Skin epidermis (tissue), 12 donors: ENCODE results near the gene ANKRD50.
A peak's percentile ranks its signal among the peaks of the same experiment; 100 is the strongest.

Source experiments
- H3K27ac ChIP-seq, 21 experiments: fragments of 200-600 bp; sonication (generic) in 11 of 21; one replicate each; pipeline ENCODE4 v1.5.0; 2020; ENCODE audit warnings: mild to moderate bottlenecking in 3 of 21, inconsistent platforms in 2 of 21, moderate library complexity in 2 of 21
- H3K4me3 ChIP-seq, 7 experiments: fragments of 200-600 bp; sonication (generic) in 2 of 7; one replicate each; pipeline ENCODE4 v1.5.0; 2020; ENCODE audit warnings: inconsistent platforms in 2 of 7, mild to moderate bottlenecking in 2 of 7, moderate library complexity in 1 of 7

Gene ANKRD50

GRCh38 chr4:124710015-124710741 is 2.4 kb downstream of the ANKRD50 start:
- Histone ChIP-seq H3K27ac (peak overlapping the region in 2 of 21 experiments; percentile 1 to 98), H3K4me3 (peak overlapping the region in 5 of 7 experiments; percentile 62 to 97 (median 83))

GRCh38 chr4:124708517-124709300 is 3.8 kb downstream of the ANKRD50 start:
- H3K27ac ChIP-seq: no peak overlapping the region
- H3K4me3 ChIP-seq: no peak overlapping the region

GRCh38 chr4:124705393-124705792 is 7.1 kb downstream of the ANKRD50 start:
- Histone ChIP-seq H3K4me3 (no peak overlapping the region), H3K27ac (no peak overlapping the region)

GRCh38 chr4:124703154-124703553 is 9.4 kb downstream of the ANKRD50 start:
- Histone ChIP-seq H3K27ac (no peak overlapping the region), H3K4me3 (no peak overlapping the region)

GRCh38 chr4:124697441-124697840 is 15.1 kb downstream of the ANKRD50 start:
- H3K4me3 ChIP-seq: no peak overlapping the region
- no peak overlapping the region for H3K27ac ChIP-seq

- H3K27ac ChIP-seq: no peak overlapping the region
- no peak overlapping the region for H3K4me3 ChIP-seq
These were observed 16.4 kb downstream of the ANKRD50 start for GRCh38 chr4:124696182-124696581.

- no peak overlapping the region for H3K27ac ChIP-seq
- H3K4me3 ChIP-seq: no peak overlapping the region
These were observed 17.5 kb downstream of the ANKRD50 start for GRCh38 chr4:124694946-124695598.

- Histone ChIP-seq H3K4me3 (no peak overlapping the region), H3K27ac (no peak overlapping the region)
These were observed 18.2 kb downstream of the ANKRD50 start for GRCh38 chr4:124694306-124694705.

- no peak overlapping the region for H3K27ac ChIP-seq
- no peak overlapping the region for H3K4me3 ChIP-seq
These were observed 20.7 kb downstream of the ANKRD50 start for GRCh38 chr4:124691801-124692200.

GRCh38 chr4:124686279-124686678 is 26.3 kb downstream of the ANKRD50 start:
- H3K27ac ChIP-seq: no peak overlapping the region
- H3K4me3 ChIP-seq: no peak overlapping the region

GRCh38 chr4:124685851-124686250 is 26.7 kb downstream of the ANKRD50 start:
- Histone ChIP-seq H3K4me3 (no peak overlapping the region), H3K27ac (no peak overlapping the region)

- no peak overlapping the region for H3K27ac ChIP-seq
- H3K4me3 ChIP-seq: no peak overlapping the region
These were observed 28.2 kb downstream of the ANKRD50 start for GRCh38 chr4:124684301-124684700.

GRCh38 chr4:124682384-124682783 is 30.1 kb downstream of the ANKRD50 start:
- no peak overlapping the region for H3K27ac ChIP-seq
- H3K4me3 ChIP-seq: no peak overlapping the region

GRCh38 chr4:124666496-124666895 is 46.0 kb downstream of the ANKRD50 start:
- H3K4me3 ChIP-seq: no peak overlapping the region
- no peak overlapping the region for H3K27ac ChIP-seq

- H3K27ac ChIP-seq: no peak overlapping the region
- H3K4me3 ChIP-seq: no peak overlapping the region
These were observed 53.7 kb downstream of the ANKRD50 start for GRCh38 chr4:124658795-124659194.

GRCh38 chr4:124650614-124651013 is 61.9 kb downstream of the ANKRD50 start:
- Histone ChIP-seq H3K27ac (no peak overlapping the region), H3K4me3 (no peak overlapping the region)

GRCh38 chr4:124647599-124647998 is 64.9 kb downstream of the ANKRD50 start:
- H3K27ac ChIP-seq: no peak overlapping the region
- no peak overlapping the region for H3K4me3 ChIP-seq

- Histone ChIP-seq H3K27ac (no peak overlapping the region), H3K4me3 (no peak overlapping the region)
These were observed 67.9 kb downstream of the ANKRD50 start for GRCh38 chr4:124644621-124645020.

GRCh38 chr4:124642846-124643245 is 69.7 kb downstream of the ANKRD50 start:
- peak overlapping the region in 1 of 21 experiments; percentile 3 for H3K27ac ChIP-seq
- no peak overlapping the region for H3K4me3 ChIP-seq

GRCh38 chr4:124641715-124642381 is 70.7 kb downstream of the ANKRD50 start:
- Histone ChIP-seq H3K27ac (peak overlapping the region in 1 of 21 experiments; percentile 3), H3K4me3 (no peak overlapping the region)
